PC-3 (cell line): ENCODE results near the gene PAH.

Experiments
- EZH2 ChIP-seq: fragments of 300-600 bp; sonication (generic); IDR thresholded peaks from one replicate; pipeline ENCODE4 v1.6.1; 2017; ENCODE audit warnings: antibody characterized with exemption, mild to moderate bottlenecking, low read length; ENCODE audit not compliant: unreplicated experiment
- EZH2phosphoT487 ChIP-seq: fragments of 300-600 bp; sonication (generic); IDR thresholded peaks from 2 replicates; pipeline ENCODE4 v1.6.1; 2018; ENCODE audit warnings: mild to moderate bottlenecking, antibody characterized with exemption, low read length, borderline replicate concordance
- TF ChIP-seq, protein P1 (sequence below): fragments of 300-600 bp; sonication (generic); conservative IDR thresholded peaks from 2 replicates; pipeline ENCODE4 v1.5.1; 2017; ENCODE audit warnings: antibody characterized with exemption, low read depth, mild to moderate bottlenecking, low read length

- TF ChIP-seq, protein P1, sequence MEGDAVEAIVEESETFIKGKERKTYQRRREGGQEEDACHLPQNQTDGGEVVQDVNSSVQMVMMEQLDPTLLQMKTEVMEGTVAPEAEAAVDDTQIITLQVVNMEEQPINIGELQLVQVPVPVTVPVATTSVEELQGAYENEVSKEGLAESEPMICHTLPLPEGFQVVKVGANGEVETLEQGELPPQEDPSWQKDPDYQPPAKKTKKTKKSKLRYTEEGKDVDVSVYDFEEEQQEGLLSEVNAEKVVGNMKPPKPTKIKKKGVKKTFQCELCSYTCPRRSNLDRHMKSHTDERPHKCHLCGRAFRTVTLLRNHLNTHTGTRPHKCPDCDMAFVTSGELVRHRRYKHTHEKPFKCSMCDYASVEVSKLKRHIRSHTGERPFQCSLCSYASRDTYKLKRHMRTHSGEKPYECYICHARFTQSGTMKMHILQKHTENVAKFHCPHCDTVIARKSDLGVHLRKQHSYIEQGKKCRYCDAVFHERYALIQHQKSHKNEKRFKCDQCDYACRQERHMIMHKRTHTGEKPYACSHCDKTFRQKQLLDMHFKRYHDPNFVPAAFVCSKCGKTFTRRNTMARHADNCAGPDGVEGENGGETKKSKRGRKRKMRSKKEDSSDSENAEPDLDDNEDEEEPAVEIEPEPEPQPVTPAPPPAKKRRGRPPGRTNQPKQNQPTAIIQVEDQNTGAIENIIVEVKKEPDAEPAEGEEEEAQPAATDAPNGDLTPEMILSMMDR: no peak
- TF ChIP-seq EZH2 (no peak), EZH2phosphoT487 (no peak)
Observed at GRCh38 chr12:102917026-102917787, at the start of gene PAH.
